ENCODE data around the gene TLCD2. TPM values are rescaled to one million over a fixed set of nuclear protein-coding genes. Genes with fewer than 3 reads are reported as not detected.

TLCD2 gene
- total and polyA plus RNA-seq, 9 of the 15 experiments (the other 6 are each of a cell fraction or from before 2014, with no cell fraction given): 0.10 to 0.89 (median 0.58) TPM

GRCh38 chr17:1720856-1721386, 10.7 kb upstream of the TLCD2 start (continued):
- TF ChIP-seq REST (IDR thresholded peaks at IDR 0.05; ENCODE audit: borderline replicate concordance) (peak; percentile 66), REST (CRISPR knock-in tag; IDR thresholded peaks at IDR 0.05; ENCODE audit: low read depth) (no peak), CTCF (IDR thresholded peaks at IDR 0.05 in 2 of 3, conservative IDR thresholded peaks at IDR 0.05 in 1 of 3; ENCODE audit: insufficient read depth in 2 of 3, low read depth in 1 of 3, low read length in 3 of 3) (peak; percentile 76 to 91 (median 86)), ZNF212 (CRISPR knock-in tag; IDR thresholded peaks at IDR 0.05) (no peak), KLF16 (IDR thresholded peaks at IDR 0.05) (peak; percentile 35; the same call in 1 of the 2 replicates), CREM (IDR thresholded peaks at IDR 0.05; ENCODE audit: low read depth) (peak; percentile 39; the same call in 1 of the 2 replicates), EP400 (IDR thresholded peaks at IDR 0.05) (no peak), ZNF41 (CRISPR knock-in tag; conservative IDR thresholded peaks at IDR 0.05) (no peak), RAD21 (CRISPR knock-in tag; conservative IDR thresholded peaks at IDR 0.05 in 1 of 2, IDR thresholded peaks at IDR 0.05 in 1 of 2) (peak; percentile 68 to 83), XRCC3 (IDR thresholded peaks at IDR 0.05) (no peak), NBN (IDR thresholded peaks at IDR 0.05; ENCODE audit: low read depth) (no peak), BMI1 (IDR thresholded peaks at IDR 0.05; ENCODE audit: low read length) (no peak)
